Immature natural killer cell (primary cell): ENCODE data around the gene SPRED1. TPM values are rescaled to one million over a fixed set of nuclear protein-coding genes. Genes with fewer than 3 reads are reported as not detected.

Source experiments
- DNase-seq, 3 donors: peaks; one replicate each; pipeline ENCODE4 v3.0.0; 2022; ENCODE audit warnings: mixed read lengths in 1 of 3
- H3K27ac Mint-ChIP-seq, 6 donors: one replicate each; pipeline ENCODE4 v1.8.0; 2020; ENCODE audit warnings: mixed read lengths in 6 of 6, mild to moderate bottlenecking in 5 of 6, inconsistent platforms in 4 of 6, moderate library complexity in 3 of 6
- H3K27me3 Mint-ChIP-seq, 3 donors: one replicate each; pipeline ENCODE4 v1.8.0; 2020 to 2021; ENCODE audit warnings: low read depth in 3 of 3, mild to moderate bottlenecking in 3 of 3, mixed read lengths in 3 of 3, moderate library complexity in 3 of 3, inconsistent platforms in 1 of 3
- H3K36me3 Mint-ChIP-seq, 3 donors: one replicate each; pipeline ENCODE4 v1.8.0; 2020; ENCODE audit warnings: mixed read lengths in 3 of 3, inconsistent platforms in 2 of 3, mild to moderate bottlenecking in 2 of 3
- H3K4me1 Mint-ChIP-seq, 2 donors: one replicate each; pipeline ENCODE4 v1.8.0; 2020; ENCODE audit warnings: inconsistent platforms in 2 of 2, mild to moderate bottlenecking in 2 of 2, mixed read lengths in 2 of 2, moderate library complexity in 1 of 2
- H3K4me3 Mint-ChIP-seq, 5 donors: one replicate each; pipeline ENCODE4 v1.8.0; 2020; ENCODE audit warnings: mild to moderate bottlenecking in 5 of 5, mixed read lengths in 5 of 5, inconsistent platforms in 3 of 5, moderate library complexity in 3 of 5
- H3K9me3 Mint-ChIP-seq, 6 donors: one replicate each; pipeline ENCODE4 v1.8.0; 2020; ENCODE audit warnings: mild to moderate bottlenecking in 6 of 6, mixed read lengths in 6 of 6, inconsistent platforms in 4 of 6, moderate library complexity in 3 of 6
- polyA plus RNA-seq, 3 donors: library from polyadenylated mRNA; unstranded; fragments of 300-500 nt; fragmentation: Illumina TruSeq; gene quantifications; one replicate each; pipeline ENCODE4 v1.2.3, GENCODE V29; 2021

Gene SPRED1
- polyA plus RNA-seq, 3 donors from 2014 or later: 0.10 to 0.99 TPM; not detected in 1

DNA sequence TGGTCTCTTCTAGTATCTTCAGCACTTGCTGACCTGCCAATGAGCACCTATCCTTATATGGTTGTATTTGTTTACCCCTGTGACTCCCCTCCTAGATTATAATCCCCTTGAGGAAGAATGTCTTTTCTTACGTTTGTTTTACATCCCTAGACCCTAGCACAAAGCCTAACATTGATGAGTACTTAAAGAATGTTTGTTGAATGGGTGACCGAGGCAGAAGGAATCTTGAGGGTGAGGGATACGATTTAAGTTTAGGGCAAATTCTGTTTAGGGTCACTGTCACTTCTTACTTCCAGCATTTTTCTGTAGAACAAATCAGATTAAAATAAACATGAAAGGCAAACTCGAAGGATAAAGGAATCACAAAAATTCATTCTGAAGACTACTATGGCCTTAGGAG, 120.4 kb downstream of the SPRED1 start:
- no peak for DNase-seq
- no peaks in the 10 kb centered on the region for H3K4me1 Mint-ChIP-seq
- no peaks in the 10 kb centered on the region for H3K36me3 Mint-ChIP-seq
- no peak overlapping the region for H3K27ac Mint-ChIP-seq
- H3K27me3 Mint-ChIP-seq: peaks cover 2 to 10% (median 9%) of the 10 kb centered on the region in 3 donors
- H3K4me3 Mint-ChIP-seq: no peak overlapping the region
- H3K9me3 Mint-ChIP-seq: no peaks in the 10 kb centered on the region

DNA sequence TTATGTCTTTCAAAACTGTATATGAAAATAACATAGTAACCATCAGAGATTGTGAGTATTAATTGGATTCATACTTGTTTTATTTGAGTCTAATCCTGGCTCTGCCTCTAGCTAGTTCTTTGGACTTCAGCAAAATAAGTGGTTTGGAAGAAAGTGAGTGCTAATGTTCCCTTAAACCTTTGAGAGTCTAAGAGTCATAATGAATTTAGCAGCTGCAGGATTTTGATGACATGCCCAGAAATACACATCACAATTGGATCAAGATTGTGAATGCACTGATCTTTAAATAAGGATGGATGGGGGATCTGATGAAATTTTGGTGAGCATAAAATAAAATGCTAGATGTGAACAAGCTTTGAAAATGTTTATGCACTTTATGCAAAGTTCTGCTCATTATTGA, 121.4 kb downstream of the SPRED1 start:
- Mint-ChIP-seq H3K4me1 (no peaks in the 10 kb centered on the region), H3K4me3 (no peak overlapping the region), H3K9me3 (no peaks in the 10 kb centered on the region), H3K27me3 (peaks cover 4 to 14% (median 9%) of the 10 kb centered on the region in 3 donors), H3K27ac (no peak overlapping the region), H3K36me3 (no peaks in the 10 kb centered on the region)
- DNase-seq: no peak

DNA sequence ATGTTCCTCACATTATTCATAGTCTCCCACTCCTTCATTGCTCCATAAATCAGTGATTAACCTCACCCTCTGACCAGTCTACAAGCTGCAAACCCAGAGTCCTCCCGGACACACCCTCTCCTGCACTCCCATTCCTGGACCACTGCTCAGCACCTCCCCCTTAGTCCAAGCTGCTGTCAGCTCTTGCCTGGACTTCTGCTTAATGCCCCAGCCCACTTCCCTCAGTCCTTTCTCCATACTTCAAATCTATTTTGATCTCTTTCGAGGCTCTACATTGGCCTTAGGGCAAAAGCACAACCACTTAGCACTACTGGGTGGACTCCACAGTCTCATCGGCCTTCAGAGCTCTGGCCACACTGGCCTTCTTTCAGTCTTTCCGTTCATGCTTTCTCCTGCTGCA, 121.9 kb downstream of the SPRED1 start:
- Mint-ChIP-seq H3K36me3 (no peaks in the 10 kb centered on the region), H3K4me1 (no peaks in the 10 kb centered on the region), H3K9me3 (no peaks in the 10 kb centered on the region), H3K27me3 (peaks cover 4 to 14% (median 9%) of the 10 kb centered on the region in 3 donors), H3K27ac (no peak overlapping the region), H3K4me3 (no peak overlapping the region)
- DNase-seq: no peak

DNA sequence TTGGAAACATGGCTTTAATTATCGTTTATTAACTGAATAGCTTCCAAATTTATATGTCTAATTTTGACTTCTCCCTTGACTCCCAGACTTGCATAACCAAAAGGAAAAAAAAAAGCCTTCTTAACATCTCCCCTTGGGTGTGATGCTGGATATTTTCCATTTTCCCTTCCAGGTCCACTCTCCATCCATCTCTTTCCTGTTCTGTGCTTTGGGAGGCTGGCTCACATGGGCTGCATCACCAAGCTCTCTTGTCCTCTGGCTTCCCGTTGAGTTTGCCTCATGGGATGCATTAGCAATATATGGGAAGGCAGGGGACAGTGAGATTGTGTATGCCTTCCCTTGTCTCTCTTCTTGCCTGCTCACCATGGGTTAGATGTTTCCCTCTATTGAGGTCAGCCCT, 123.4 kb downstream of the SPRED1 start:
- H3K27ac Mint-ChIP-seq: no peak overlapping the region
- no peaks in the 10 kb centered on the region for H3K9me3 Mint-ChIP-seq
- H3K4me1 Mint-ChIP-seq: no peaks in the 10 kb centered on the region
- H3K36me3 Mint-ChIP-seq: no peaks in the 10 kb centered on the region
- no peak for DNase-seq
- H3K27me3 Mint-ChIP-seq: peaks cover 8 to 14% (median 14%) of the 10 kb centered on the region in 3 donors
- no peak overlapping the region for H3K4me3 Mint-ChIP-seq

DNA sequence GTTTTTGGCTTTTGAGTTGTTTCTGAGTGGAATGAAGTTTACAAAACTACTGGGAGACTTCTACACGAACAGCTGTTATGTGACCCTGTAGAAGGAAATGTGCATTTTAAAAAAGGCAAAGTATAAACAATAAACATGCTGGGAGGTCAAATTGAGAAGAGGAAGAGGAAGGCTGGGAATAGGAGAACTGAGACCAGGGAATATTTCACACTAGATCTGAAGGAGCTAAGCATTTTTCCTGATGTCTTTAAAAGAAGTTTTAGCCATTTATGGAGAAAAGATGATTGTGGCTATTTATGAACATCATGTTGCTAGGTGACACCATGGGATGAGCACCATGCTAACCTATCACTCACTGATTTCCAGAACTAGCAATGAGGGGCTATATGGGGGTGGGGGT, 125.0 kb downstream of the SPRED1 start:
- Mint-ChIP-seq H3K4me1 (no peaks in the 10 kb centered on the region), H3K27ac (no peak overlapping the region), H3K36me3 (no peaks in the 10 kb centered on the region), H3K9me3 (no peaks in the 10 kb centered on the region), H3K27me3 (peaks cover 6 to 14% (median 9%) of the 10 kb centered on the region in 3 donors), H3K4me3 (no peak overlapping the region)
- no peak for DNase-seq

DNA sequence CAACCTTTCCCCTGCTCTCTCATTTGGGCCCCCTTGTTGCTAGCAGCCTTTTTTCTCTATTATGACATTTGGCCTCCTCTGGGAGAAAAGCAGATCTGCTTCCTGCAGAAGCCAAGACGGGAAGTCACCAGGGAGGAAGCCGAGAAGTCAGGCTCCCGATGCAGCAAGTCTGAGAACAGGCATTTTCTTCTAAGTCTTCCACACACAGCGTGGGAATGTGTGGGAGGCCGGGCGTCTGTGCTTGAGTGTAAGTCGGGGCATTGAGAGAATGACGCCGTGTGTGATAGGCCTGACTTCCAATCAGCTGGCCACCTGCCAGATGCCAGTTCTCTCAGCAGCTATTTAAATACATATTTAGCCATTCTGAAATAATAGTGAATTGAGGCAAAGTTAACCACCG, 125.5 kb downstream of the SPRED1 start:
- Mint-ChIP-seq H3K36me3 (no peaks in the 10 kb centered on the region), H3K27me3 (peaks cover 6 to 14% (median 9%) of the 10 kb centered on the region in 3 donors), H3K27ac (no peak overlapping the region), H3K4me3 (no peak overlapping the region), H3K4me1 (no peaks in the 10 kb centered on the region), H3K9me3 (no peaks in the 10 kb centered on the region)
- no peak for DNase-seq

DNA sequence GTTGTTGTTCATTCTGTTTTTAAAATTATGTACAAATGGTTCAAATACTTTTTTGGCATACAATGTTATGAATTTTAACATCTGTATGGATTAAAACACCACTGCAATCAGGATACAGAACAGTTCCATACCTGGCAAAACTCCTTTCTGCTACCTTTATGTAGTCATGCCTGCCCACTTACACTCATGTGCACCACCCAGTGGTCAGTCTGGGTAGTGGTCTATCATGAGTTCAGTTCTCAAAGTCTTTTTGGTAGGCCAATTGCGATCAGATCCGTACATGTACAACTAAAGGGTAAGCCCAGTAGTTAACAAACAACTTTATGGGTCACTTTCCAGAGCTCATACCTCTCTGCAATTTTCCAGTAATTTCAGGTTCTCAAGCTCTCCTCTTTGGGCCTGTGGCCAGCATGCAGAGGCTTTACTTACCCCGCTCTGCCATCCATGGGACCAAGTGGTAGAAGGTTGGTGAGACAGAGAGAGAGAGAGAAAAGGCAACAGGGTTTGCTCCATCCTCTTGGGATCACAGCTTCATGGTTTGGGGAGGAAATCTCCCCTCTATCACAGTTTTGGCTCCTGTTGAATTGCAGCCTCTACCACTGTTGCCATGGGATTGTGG, 137.4 kb downstream of the SPRED1 start:
- no peak overlapping the region for H3K27ac Mint-ChIP-seq
- no peaks in the 10 kb centered on the region for H3K36me3 Mint-ChIP-seq
- DNase-seq: peak; percentile 27 to 41 (median 36)
- H3K4me1 Mint-ChIP-seq: no peaks in the 10 kb centered on the region
- H3K9me3 Mint-ChIP-seq: no peaks in the 10 kb centered on the region
- H3K4me3 Mint-ChIP-seq: no peak overlapping the region
- peaks cover 2 to 10% (median 4%) of the 10 kb centered on the region in 3 donors for H3K27me3 Mint-ChIP-seq

DNA sequence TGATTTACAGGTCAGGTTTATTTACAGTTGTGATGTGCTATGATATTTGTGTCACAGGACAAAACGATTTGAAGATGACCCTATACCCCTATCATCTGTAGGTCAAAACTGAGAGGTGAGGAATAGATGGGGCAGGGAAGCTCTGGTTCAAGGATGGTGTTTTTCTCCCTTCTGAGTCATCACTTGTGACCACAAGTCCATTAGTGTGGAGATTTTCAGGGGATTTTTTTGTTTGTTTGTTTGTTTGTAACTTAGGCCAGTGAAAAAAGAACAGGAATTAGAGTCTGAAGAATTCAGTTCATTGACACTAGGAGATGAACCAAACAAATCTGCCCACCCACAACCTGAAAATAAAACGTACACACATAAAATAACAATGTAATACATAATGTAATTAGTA, 138.6 kb downstream of the SPRED1 start:
- Mint-ChIP-seq H3K9me3 (no peaks in the 10 kb centered on the region), H3K27me3 (peaks cover 2 to 6% (median 4%) of the 10 kb centered on the region in 3 donors), H3K36me3 (no peaks in the 10 kb centered on the region), H3K27ac (no peak overlapping the region), H3K4me3 (no peak overlapping the region), H3K4me1 (no peaks in the 10 kb centered on the region)
- no peak for DNase-seq

DNA sequence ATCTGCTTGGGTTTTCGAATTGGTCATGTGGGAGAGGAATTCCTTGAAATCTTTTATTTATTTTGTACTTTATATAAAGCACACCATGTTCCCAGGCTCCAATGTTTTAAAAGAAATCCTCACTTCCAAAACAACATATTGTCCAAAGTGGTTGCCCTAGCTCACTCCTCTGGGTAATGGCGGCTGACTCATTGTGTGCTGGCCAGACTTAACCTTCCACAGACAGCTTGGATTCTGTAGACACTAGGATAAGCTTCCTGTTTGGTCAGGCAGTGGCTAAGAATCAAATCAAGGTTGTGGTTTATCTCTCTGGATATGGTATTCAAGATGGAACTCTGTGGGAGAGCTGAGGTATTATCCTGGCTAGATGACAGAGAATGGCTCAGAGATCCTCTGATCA, 145.5 kb downstream of the SPRED1 start:
- Mint-ChIP-seq H3K27ac (no peak overlapping the region), H3K4me1 (no peaks in the 10 kb centered on the region), H3K4me3 (no peak overlapping the region), H3K36me3 (no peaks in the 10 kb centered on the region), H3K27me3 (peaks cover 0 to 18% (median 9%) of the 10 kb centered on the region in 3 donors), H3K9me3 (no peaks in the 10 kb centered on the region)
- DNase-seq: no peak

DNA sequence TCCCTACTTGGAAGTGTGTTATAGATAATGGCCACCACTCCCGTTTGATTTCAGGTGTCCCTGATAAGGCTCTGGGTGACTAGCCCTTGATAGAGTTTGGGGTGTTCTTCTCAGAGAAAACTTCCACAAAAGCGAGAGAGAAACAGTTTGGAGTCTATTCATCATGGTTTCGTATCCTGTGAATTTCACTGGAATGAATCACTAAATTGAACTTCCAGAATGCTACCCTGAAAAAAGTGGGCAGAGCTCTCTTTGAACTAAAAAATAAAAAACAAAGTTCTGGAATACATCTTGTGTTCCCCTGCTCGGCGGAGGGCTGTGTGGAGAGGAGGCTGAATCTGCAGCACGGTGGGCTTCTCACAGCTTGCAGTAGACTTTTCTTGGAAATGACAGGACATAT, 148.5 kb downstream of the SPRED1 start:
- peaks cover 0 to 21% (median 9%) of the 10 kb centered on the region in 3 donors for H3K27me3 Mint-ChIP-seq

DNA sequence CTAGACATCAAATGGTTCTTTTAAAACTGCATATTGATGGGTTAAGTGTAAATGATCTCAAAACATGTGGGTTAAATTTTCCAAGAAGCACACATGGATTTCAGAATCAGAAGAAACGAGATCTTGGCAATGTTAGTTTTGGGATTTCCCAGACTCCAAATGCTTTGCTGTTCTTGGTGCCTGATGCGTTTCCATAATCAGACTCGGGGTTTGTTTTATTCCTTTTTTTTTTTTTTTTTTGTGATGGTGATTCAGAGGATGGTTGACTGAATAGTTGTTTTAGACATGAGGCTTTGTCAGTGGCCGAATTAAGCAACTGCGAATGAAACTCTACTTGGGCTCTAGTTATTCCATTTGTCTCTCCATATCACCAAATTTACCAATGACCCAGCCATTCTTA, 149.1 kb downstream of the SPRED1 start:
- H3K27ac Mint-ChIP-seq: no peak overlapping the region
- no peak for DNase-seq
- no peaks in the 10 kb centered on the region for H3K4me1 Mint-ChIP-seq
- H3K4me3 Mint-ChIP-seq: no peak overlapping the region
- no peaks in the 10 kb centered on the region for H3K9me3 Mint-ChIP-seq
- H3K36me3 Mint-ChIP-seq: no peaks in the 10 kb centered on the region
- peaks cover 0 to 21% (median 5%) of the 10 kb centered on the region in 3 donors for H3K27me3 Mint-ChIP-seq

More for the DNA sequence above, 148.5 kb downstream of the SPRED1 start:
- Mint-ChIP-seq H3K27ac (no peak overlapping the region), H3K4me3 (no peak overlapping the region), H3K4me1 (no peaks in the 10 kb centered on the region), H3K9me3 (no peaks in the 10 kb centered on the region), H3K36me3 (no peaks in the 10 kb centered on the region)
- DNase-seq: no peak

DNA sequence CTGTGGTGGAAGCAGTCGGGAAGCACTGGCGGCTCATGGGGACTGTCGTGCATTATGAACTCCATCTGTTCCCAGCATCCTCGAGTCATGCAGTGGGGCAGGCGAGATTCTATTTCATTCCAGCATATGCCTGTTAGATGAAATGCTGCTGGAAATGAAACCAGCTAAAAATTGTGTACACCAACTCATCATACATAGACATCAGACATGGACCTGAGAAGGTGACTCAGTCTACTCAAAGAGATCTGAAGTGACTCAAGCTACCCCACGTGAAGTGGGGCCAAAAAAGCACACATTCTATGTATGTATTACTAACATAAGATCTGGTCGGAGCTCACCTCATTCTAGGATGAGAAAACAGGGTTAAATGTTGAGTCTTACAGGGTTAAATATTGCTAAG, 153.8 kb downstream of the SPRED1 start:
- Mint-ChIP-seq H3K9me3 (no peaks in the 10 kb centered on the region), H3K27me3 (peaks cover 0 to 6% (median 3%) of the 10 kb centered on the region in 3 donors), H3K4me3 (no peak overlapping the region), H3K36me3 (no peaks in the 10 kb centered on the region), H3K27ac (no peak overlapping the region), H3K4me1 (no peaks in the 10 kb centered on the region)
- no peak for DNase-seq
